Endothelial cell of umbilical vein (primary cell): ENCODE measurements around the gene PHACTR2. TPM values are rescaled to one million over a fixed set of nuclear protein-coding genes. Genes with fewer than 3 reads are reported as not detected.
A peak's percentile ranks its signal among the peaks of the same experiment; 100 is the strongest.

Experiments
- BruUV-seq: library from RNA; stranded (reverse); fragments of 400-500 nt; replicated peaks from 2 replicates; lab custom pipeline; 2021; lab: Mats Ljungman, UMichigan
- CTCF ChIA-PET: fragments of 300-600, 350-600 bp; sonication (Branson Sonifier 250); formaldehyde crosslinking; loops from one replicate; lab custom pipeline; 2021; ENCODE audit warnings: antibody characterized with exemption, inconsistent platforms; lab: Charles Lee
- POLR2A ChIA-PET: fragments of 300-600, 350-600 bp; sonication (Branson Sonifier 250); formaldehyde crosslinking; loops from one replicate; lab custom pipeline; 2021; ENCODE audit warnings: antibody characterized with exemption, inconsistent platforms; lab: Charles Lee
- DNase-seq: peaks from one replicate; pipeline ENCODE4 v3.0.0-alpha.2; 2011; ENCODE audit warnings: low read depth, low spot score
- FAIRE-seq: peaks from 2 replicates; lab custom pipeline; 2011; peaks lifted over from hg19 to GRCh38; lab: Jason Lieb, UNC
- H2AFZ ChIP-seq: 2 replicates; pipeline ENCODE4 v1.6.0; 2012; ENCODE audit warnings: low read depth, low read length, control low read depth, inconsistent platforms
- H3K27ac ChIP-seq: 2 replicates; pipeline ENCODE4 v1.5.1; 2011; ENCODE audit warnings: low read depth, mild to moderate bottlenecking, control low read depth, low read length, moderate library complexity; ENCODE audit not compliant: insufficient read depth
- H3K27me3 ChIP-seq, 2 experiments: 2 replicates each; pipeline versions ENCODE4 v1.6.0 to v1.6.1; 2011; ENCODE audit warnings: low read length in 2 of 2, mixed read lengths in 1 of 2; ENCODE audit not compliant: control insufficient read depth in 2 of 2, insufficient read depth in 2 of 2
- H3K36me3 ChIP-seq, 2 experiments: 2 replicates in 1 of 2; 3 replicates in 1 of 2; pipeline ENCODE4 v1.5.1; 2011; ENCODE audit warnings: low read length in 2 of 2, mild to moderate bottlenecking in 1 of 2, moderate library complexity in 1 of 2; ENCODE audit not compliant: control insufficient read depth in 2 of 2, insufficient read depth in 2 of 2; ENCODE audit errors: extremely low read depth in 1 of 2
- H3K4me1 ChIP-seq: 3 replicates; pipeline ENCODE4 v1.5.1; 2011; ENCODE audit warnings: mild to moderate bottlenecking, low read length; ENCODE audit not compliant: control insufficient read depth, insufficient read depth; ENCODE audit errors: extremely low read depth
- H3K4me2 ChIP-seq: 2 replicates; pipeline ENCODE4 v1.6.1; 2011; ENCODE audit warnings: low read length, control low read depth, mixed read lengths; ENCODE audit not compliant: insufficient read depth
- H3K4me3 ChIP-seq, 3 experiments: fragments of 200-600 bp in 1 of 3; sonication (generic), shearing (Covaris generic) in 1 of 3; replicated peaks in 1 of 3; 2 replicates each; pipeline ENCODE4 v1.5.1; 2011 to 2016; ENCODE audit warnings: control low read depth in 3 of 3, low read length in 3 of 3, mild to moderate bottlenecking in 2 of 3, inconsistent platforms in 1 of 3, low read depth in 1 of 3, moderate library complexity in 1 of 3; ENCODE audit not compliant: insufficient read depth in 1 of 3
- H3K79me2 ChIP-seq: 2 replicates; pipeline ENCODE4 v1.6.0; 2012; ENCODE audit warnings: low read length, inconsistent platforms; ENCODE audit not compliant: control insufficient read depth, insufficient read depth
- H3K9ac ChIP-seq: replicated peaks from 2 replicates; pipeline ENCODE3; 2011; ENCODE audit warnings: low read length, control low read depth; ENCODE audit not compliant: insufficient read depth; ENCODE audit errors: extremely low read depth
- H3K9me1 ChIP-seq: replicated peaks from 3 replicates; pipeline ENCODE4 v1.6.0; 2011; ENCODE audit warnings: mild to moderate bottlenecking, low read length; ENCODE audit not compliant: control insufficient read depth, insufficient read depth; ENCODE audit errors: extremely low read depth
- H3K9me3 ChIP-seq: replicated peaks from 2 replicates; pipeline ENCODE4 v1.5.1; 2012; ENCODE audit warnings: low read length, inconsistent platforms; ENCODE audit not compliant: control insufficient read depth, insufficient read depth
- H4K20me1 ChIP-seq: replicated peaks from 2 replicates; pipeline ENCODE3; 2011; ENCODE audit warnings: mild to moderate bottlenecking, low read length; ENCODE audit not compliant: control insufficient read depth, insufficient read depth; ENCODE audit errors: extremely low read depth
- CTCF ChIP-seq, 2 donors: IDR thresholded peaks; 1 replicate in 1 of 2; 2 replicates in 1 of 2; pipeline ENCODE4 v1.5.1; 2011; ENCODE audit warnings: low read length in 2 of 2, mild to moderate bottlenecking in 2 of 2, moderate library complexity in 2 of 2, control low read depth in 1 of 2, inconsistent platforms in 1 of 2, low read depth in 1 of 2; ENCODE audit not compliant: insufficient read depth in 1 of 2; ENCODE audit errors: extremely low read depth in 1 of 2
- EZH2 ChIP-seq: IDR thresholded peaks from 2 replicates; pipeline ENCODE4 v1.6.1; 2012; ENCODE audit warnings: borderline replicate concordance, low read depth, mild to moderate bottlenecking, moderate library complexity, low read length, inconsistent platforms; ENCODE audit not compliant: severe bottlenecking
- FOS ChIP-seq: IDR thresholded peaks from 2 replicates; pipeline ENCODE4 v1.6.1; 2011; ENCODE audit warnings: mild to moderate bottlenecking, low read length, moderate library complexity, borderline replicate concordance; ENCODE audit not compliant: insufficient read depth
- GATA2 ChIP-seq: IDR thresholded peaks from 2 replicates; pipeline ENCODE4 v1.7.0; 2011; ENCODE audit warnings: low read depth, mild to moderate bottlenecking, moderate library complexity, mixed read lengths, low read length; ENCODE audit not compliant: insufficient read length, insufficient read depth
- JUN ChIP-seq: IDR thresholded peaks from 2 replicates; pipeline ENCODE4 v1.6.1; 2011; ENCODE audit warnings: borderline replicate concordance, low read depth; ENCODE audit not compliant: insufficient read length, insufficient read depth
- MAX ChIP-seq: IDR thresholded peaks from 2 replicates; pipeline ENCODE4 v1.6.1; 2011; ENCODE audit not compliant: insufficient read depth, insufficient read length
- MYC ChIP-seq: IDR thresholded peaks from one replicate; pipeline ENCODE4 v1.6.1; 2011; ENCODE audit warnings: mild to moderate bottlenecking, low read depth, low read length
- POLR2A ChIP-seq: IDR thresholded peaks from 2 replicates; pipeline ENCODE4 v1.6.1; 2012; ENCODE audit warnings: low read depth, mild to moderate bottlenecking, control low read depth, low read length
- POLR2AphosphoS5 ChIP-seq: IDR thresholded peaks from 2 replicates; pipeline ENCODE4 v1.6.1; 2012; ENCODE audit warnings: low read depth, mild to moderate bottlenecking, control low read depth, low read length, moderate library complexity; ENCODE audit not compliant: insufficient read depth
- dilution Hi-C: fragments of 300-500 bp; cut with MboI; formaldehyde crosslinking; loops from one replicate; pipeline ENCODE4 v1.15.0; 2019; ENCODE audit warnings: low sequenced_read_pairs; ENCODE audit not compliant: extremely low pct_ligation_motif_present
- intact Hi-C: fragments of 100-400 bp; cut with micrococcal nuclease; formaldehyde crosslinking; loops from one replicate; pipeline ENCODE4 v1.10.0; 2022
- polyA plus RNA-seq, 4 experiments: library from polyadenylated mRNA; depleted of rRNA in 3 of 4; stranded (reverse) in 3 of 4; unstranded in 1 of 4; fragments of >200 nt; gene quantifications; 2 replicates each; pipeline versions ENCODE4 v1.2.1 to v1.2.3, GENCODE V29; 2011 to 2012; ENCODE audit warnings: missing spikeins in 1 of 4
- total RNA-seq: library from RNA; stranded (reverse); gene quantifications from 2 replicates; pipeline ENCODE4 v1.2.3, GENCODE V29; 2021

PHACTR2 gene
- total and polyA plus RNA-seq, 2 donors (not counting 3 experiments of a cell fraction or from before 2014, with no cell fraction given): 16.3 to 178 TPM

GRCh38 chr6:143823548-143823947, 145.8 kb downstream of the PHACTR2 start:
- FAIRE-seq: peak; percentile 89
- POLR2A ChIA-PET: interaction anchor here (0.8 to 3.1 kb wide), 3 partner anchors 20 to 146 kb away, joined by 3 to 11 read pairs (median 3); partner anchors contain the start of genes LTV1 and PHACTR2
- TF ChIP-seq JUN: peak; percentile 91
- peak; percentile 52 for TF ChIP-seq POLR2A
- TF ChIP-seq MAX: no peak
- TF ChIP-seq POLR2AphosphoS5: peak; percentile 92
- TF ChIP-seq EZH2: no peak
- no peak for TF ChIP-seq MYC
- TF ChIP-seq CTCF (IDR thresholded peaks at IDR 0.05; ENCODE audit: extremely low read depth in 1 of 2, insufficient read depth in 1 of 2, low read depth in 1 of 2, low read length in 2 of 2): no peak
- TF ChIP-seq FOS: peak; percentile 99
- peak; percentile 94 for TF ChIP-seq GATA2
- Histone ChIP-seq H3K27me3 (no peaks in the 10 kb centered on the region), H3K4me3 (no peak overlapping the region), H3K9me1 (no peaks in the 10 kb centered on the region), H2AFZ (no peak overlapping the region), H3K27ac (peak overlapping the region; percentile 93), H3K4me1 (peaks cover 54% of the 10 kb centered on the region), H3K4me2 (peak overlapping the region; percentile 78), H3K9me3 (no peaks in the 10 kb centered on the region), H3K79me2 (no peaks in the 10 kb centered on the region), H4K20me1 (no peaks in the 10 kb centered on the region), H3K36me3 (no peaks in the 10 kb centered on the region), H3K9ac (peak overlapping the region; percentile 70)
- CTCF ChIA-PET: interaction anchor here (0.8 to 4.6 kb wide), 7 partner anchors 8 to 248 kb away, joined by 3 to 34 read pairs (median 5); no protein-coding TSS in a partner anchor
- DNase-seq: peak; percentile 84
- intact Hi-C loops (loop anchor here (1.0 to 2.0 kb wide), 6 partner anchors 44 to 245 kb away; no protein-coding TSS in a partner anchor), dilution Hi-C loops (no loop called here)
- no TSS peak for BruUV-seq
